GM12873 (cell line): Measurements from ENCODE around the gene UBXN10.

Experiments used
- CTCF ChIP-seq: IDR thresholded peaks from 2 replicates; pipeline ENCODE4 v1.5.1; 2012; ENCODE audit warnings: low read depth, mild to moderate bottlenecking, moderate library complexity, low read length, control low read depth; ENCODE audit not compliant: insufficient read depth; ENCODE audit errors: missing control alignments

Gene UBXN10

DNA sequence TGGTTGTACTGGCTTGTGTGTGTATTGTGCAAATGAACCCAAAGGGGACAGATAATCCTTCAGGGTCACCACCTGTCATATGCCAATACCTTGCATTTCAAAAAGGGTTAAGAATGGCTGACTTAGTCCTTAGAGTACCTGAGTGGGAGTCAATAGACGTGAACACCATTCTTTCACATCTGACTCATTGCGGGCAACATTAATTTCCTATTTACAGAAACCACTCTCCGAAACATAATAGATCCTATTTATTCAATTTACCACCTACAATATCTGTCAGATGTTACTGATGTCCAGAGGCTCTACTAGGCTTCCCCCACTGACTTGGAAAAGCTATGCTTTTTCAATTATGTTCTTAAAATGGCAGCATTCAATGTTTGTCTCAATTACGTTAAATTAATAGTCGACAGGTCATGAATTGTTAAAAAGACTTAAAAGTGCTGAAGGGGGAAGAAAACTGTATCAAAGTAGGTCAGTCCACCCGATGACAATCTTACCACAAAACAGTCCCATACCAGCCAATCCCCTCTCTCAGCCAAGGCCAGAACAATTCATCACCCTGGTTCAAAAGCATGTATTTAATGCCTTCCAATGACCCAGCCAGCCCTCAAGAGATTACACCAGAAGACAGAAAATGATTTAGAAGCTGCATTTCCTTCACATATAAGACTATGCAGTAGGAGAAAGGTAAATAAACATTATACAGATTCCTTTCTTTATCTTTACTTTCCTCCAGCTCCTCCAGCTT lies 49.1 kb downstream of the UBXN10 start:
- no peak for TF ChIP-seq CTCF

GRCh38 chr1:20237646-20238045 lies 51.8 kb downstream of the UBXN10 start:
- TF ChIP-seq CTCF: no peak

DNA sequence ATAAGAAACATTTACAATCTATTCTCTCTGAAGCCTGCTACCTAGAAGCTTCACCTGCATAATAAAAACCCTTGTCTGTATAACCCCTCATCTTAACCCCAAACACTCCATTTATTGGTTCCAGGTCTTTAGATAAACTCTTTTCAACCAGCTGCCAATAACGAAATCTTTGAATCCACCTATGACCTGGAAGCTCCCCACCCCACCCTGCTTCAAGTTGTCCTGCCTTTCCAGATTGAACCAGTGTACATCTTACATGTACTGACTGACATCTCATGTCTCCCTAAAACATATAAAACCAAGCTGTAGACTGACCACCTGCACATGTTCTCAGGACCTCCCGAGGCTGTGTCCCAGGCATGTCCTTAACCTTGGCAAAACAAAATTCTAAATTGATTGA lies 54.1 kb downstream of the UBXN10 start:
- no peak for TF ChIP-seq CTCF

DNA sequence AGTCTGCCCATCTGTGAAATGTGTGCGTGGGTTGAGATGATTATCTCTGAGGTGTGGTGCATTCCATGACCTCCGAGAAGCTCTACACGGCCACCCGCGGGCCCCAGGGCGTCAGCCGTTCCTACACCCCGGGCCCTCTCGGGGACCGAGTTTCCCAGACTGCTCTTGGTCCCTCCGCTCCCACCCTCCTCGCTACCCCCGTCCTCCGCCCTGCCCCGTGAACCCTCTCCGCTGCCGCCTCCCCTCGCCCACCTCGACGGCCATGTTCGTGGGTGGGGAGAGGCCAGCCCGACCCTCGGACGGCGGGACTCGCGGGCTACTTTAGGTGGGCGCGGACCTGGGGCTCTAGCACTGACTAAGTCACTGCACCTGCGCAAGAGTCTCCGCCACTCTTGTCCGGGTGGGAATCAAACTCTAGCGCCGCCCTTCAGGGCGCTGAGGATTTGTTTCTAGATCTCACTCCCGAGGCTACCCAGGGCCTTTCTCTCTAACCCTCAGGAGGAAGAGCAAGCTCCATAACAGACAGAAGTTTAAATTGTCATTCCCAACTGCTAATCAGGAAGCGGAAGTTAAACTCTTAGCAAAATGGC lies 57.1 kb downstream of the UBXN10 start:
- no peak for TF ChIP-seq CTCF
